ENCODE measurements around the gene ZNF324B.

ZNF324B gene

DNA sequence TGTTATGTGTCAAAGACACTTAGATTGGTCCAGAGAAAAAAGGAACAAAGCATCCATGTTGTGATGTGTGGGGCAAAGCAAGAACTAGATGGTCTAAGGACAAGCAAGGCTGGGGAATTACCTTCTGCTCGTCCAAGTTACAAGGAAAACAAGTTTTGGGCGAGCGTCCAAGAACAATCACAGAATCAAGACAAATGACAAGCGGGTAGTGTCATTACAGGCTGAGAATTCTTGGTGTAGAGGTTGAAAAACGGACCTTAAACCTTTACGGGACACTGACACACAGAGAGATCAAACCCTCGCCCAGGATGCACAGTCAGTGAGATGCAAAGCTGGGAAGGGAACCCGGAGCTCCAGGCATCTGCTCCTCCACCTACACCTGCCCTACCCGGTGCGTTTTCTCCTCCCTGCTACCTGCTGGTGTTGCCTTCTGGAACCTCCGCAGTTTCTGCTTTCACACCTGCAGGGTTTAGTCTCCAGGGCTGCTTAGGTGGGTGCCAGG lies 515 bp upstream of the ZNF324B start:
- peak overlapping the region; percentile 75 to 82 for H3K4me3 ChIP-seq
- TF ChIP-seq, protein P1, sequence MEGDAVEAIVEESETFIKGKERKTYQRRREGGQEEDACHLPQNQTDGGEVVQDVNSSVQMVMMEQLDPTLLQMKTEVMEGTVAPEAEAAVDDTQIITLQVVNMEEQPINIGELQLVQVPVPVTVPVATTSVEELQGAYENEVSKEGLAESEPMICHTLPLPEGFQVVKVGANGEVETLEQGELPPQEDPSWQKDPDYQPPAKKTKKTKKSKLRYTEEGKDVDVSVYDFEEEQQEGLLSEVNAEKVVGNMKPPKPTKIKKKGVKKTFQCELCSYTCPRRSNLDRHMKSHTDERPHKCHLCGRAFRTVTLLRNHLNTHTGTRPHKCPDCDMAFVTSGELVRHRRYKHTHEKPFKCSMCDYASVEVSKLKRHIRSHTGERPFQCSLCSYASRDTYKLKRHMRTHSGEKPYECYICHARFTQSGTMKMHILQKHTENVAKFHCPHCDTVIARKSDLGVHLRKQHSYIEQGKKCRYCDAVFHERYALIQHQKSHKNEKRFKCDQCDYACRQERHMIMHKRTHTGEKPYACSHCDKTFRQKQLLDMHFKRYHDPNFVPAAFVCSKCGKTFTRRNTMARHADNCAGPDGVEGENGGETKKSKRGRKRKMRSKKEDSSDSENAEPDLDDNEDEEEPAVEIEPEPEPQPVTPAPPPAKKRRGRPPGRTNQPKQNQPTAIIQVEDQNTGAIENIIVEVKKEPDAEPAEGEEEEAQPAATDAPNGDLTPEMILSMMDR (IDR thresholded peaks at IDR 0.05): no peak
- H3K36me3 ChIP-seq: peaks cover 0 to 22% (median 16%) of the 10 kb centered on the region in 3 donors
- DNase-seq: no peak
- peak overlapping the region; percentile 68 to 81 for H3K27ac ChIP-seq
- peaks cover 0 to 14% (median 5%) of the 10 kb centered on the region in 4 donors for H3K4me1 ChIP-seq
- no peaks in the 10 kb centered on the region for H3K9me3 ChIP-seq
- intact Hi-C loops (cut with DNase I; ENCODE audit: low total_unique reads): no loop called here
- peaks cover 0 to 13% of the 10 kb centered on the region in 2 donors for H3K27me3 ChIP-seq

DNA sequence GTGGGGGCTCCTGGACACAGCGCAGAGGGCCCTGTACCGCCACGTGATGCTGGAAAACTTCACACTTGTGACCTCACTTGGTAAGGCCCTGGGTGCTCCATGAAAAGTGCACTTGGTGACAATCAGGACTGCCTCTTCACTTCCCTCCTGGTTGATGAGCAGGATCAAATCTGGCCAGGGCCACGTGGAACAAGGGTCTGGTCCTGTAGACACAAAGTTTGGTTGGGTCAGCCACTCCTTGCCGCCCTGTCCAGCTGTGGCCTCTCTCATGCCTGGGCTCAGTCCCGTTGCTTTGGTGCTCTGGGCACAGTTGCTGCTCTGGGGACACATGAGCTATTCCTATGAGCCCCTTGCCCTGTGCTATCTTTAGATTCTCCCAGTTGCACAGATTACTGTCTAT lies 2.3 kb downstream of the ZNF324B start:
- H3K4me1 ChIP-seq: peaks cover 0 to 14% (median 5%) of the 10 kb centered on the region in 4 donors
- no peak overlapping the region for H3K4me3 ChIP-seq
- H3K27ac ChIP-seq: no peak overlapping the region
- no peak for DNase-seq
- intact Hi-C loops (cut with DNase I; ENCODE audit: low total_unique reads): no loop called here
- H3K36me3 ChIP-seq: peaks cover 10 to 50% (median 36%) of the 10 kb centered on the region in 3 donors
- H3K9me3 ChIP-seq: no peaks in the 10 kb centered on the region
- TF ChIP-seq, protein P1 (IDR thresholded peaks at IDR 0.05): no peak
- peaks cover 0 to 7% of the 10 kb centered on the region in 2 donors for H3K27me3 ChIP-seq

DNA sequence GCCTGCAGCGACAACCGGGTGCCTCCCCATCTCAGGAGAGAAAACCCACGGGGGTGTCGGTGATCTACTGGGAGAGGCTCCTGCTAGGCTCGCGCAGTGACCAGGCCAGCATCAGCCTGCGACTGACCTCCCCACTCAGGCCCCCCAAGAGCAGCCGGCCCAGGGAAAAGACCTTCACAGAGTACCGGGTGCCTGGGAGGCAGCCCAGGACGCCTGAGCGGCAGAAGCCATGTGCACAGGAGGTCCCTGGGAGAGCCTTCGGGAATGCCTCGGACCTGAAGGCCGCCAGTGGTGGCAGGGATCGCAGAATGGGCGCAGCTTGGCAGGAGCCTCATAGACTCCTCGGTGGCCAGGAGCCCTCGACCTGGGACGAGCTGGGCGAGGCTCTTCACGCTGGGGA lies 3.9 kb downstream of the ZNF324B start:
- Histone ChIP-seq H3K36me3 (peaks cover 10 to 54% (median 36%) of the 10 kb centered on the region in 3 donors), H3K27ac (no peak overlapping the region), H3K4me1 (peaks cover 0 to 14% (median 5%) of the 10 kb centered on the region in 4 donors), H3K27me3 (no peaks in the 10 kb centered on the region), H3K4me3 (no peak overlapping the region), H3K9me3 (no peaks in the 10 kb centered on the region)
- no peak for DNase-seq
- TF ChIP-seq, protein P1 (IDR thresholded peaks at IDR 0.05): no peak
- intact Hi-C loops (cut with DNase I; ENCODE audit: low total_unique reads): no loop called here

DNA sequence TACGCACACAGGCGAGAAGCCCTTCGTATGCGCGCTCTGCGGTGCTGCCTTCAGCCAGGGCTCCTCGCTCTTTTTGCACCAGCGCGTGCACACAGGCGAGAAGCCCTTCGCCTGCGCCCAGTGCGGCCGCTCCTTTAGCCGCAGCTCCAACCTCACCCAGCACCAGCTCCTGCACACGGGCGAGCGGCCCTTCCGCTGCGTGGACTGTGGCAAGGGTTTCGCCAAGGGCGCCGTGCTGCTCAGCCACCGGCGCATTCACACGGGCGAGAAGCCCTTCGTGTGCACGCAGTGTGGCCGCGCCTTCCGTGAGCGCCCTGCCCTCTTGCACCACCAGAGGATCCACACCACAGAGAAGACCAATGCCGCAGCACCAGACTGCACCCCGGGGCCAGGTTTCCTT lies 4.7 kb downstream of the ZNF324B start:
- Histone ChIP-seq H3K9me3 (no peaks in the 10 kb centered on the region), H3K4me1 (peaks cover 0 to 11% (median 2%) of the 10 kb centered on the region in 4 donors), H3K27me3 (no peaks in the 10 kb centered on the region), H3K4me3 (no peak overlapping the region), H3K27ac (no peak overlapping the region), H3K36me3 (peaks cover 10 to 54% (median 36%) of the 10 kb centered on the region in 3 donors)
- TF ChIP-seq, protein P1 (IDR thresholded peaks at IDR 0.05): no peak
- intact Hi-C loops (cut with DNase I; ENCODE audit: low total_unique reads): no loop called here
- no peak for DNase-seq

DNA sequence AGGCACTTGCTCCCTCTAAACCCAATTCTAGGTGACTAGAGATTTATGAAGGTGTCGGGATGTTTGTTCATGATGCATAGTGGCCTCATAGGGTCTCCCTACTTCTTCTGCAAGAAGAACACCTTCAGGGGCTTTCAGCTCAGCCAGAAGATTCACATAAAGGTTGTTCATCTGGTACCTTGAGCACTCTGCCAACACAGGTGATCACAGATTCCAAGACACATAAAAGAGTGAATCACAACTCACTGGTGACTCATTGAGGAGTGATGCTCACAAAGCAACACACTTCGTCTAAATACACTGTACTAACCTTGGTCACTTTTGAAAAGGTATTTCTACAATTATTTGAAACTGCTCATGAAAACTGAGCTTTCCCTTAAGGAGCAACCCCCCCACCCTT lies 8.6 kb downstream of the ZNF324B start:
- intact Hi-C loops (cut with DNase I; ENCODE audit: low total_unique reads): no loop called here
- TF ChIP-seq, protein P1 (IDR thresholded peaks at IDR 0.05): no peak
- Histone ChIP-seq H3K4me1 (no peaks in the 10 kb centered on the region), H3K4me3 (no peak overlapping the region), H3K27ac (no peak overlapping the region), H3K36me3 (peaks cover 10 to 39% (median 25%) of the 10 kb centered on the region in 3 donors), H3K27me3 (no peaks in the 10 kb centered on the region), H3K9me3 (no peaks in the 10 kb centered on the region)
- no peak for DNase-seq

All from tibial artery (tissue), 4 donors.